HepG2 (cell line): ENCODE data around the gene HAGHL. TPM values are rescaled to one million over a fixed set of nuclear protein-coding genes. Genes with fewer than 3 reads are reported as not detected.

Experiments
- ADNP ChIP-seq: sonication (generic); formaldehyde crosslinking; IDR thresholded peaks from 2 replicates; pipeline ENCODE4 v1.4.0; 2020; ENCODE audit warnings: missing genetic modification reagents
- ELF3 ChIP-seq: IDR thresholded peaks from 2 replicates; pipeline ENCODE4 v1.6.1; 2016; ENCODE audit warnings: missing genetic modification reagents, missing compliant biosample characterization
- ETV5 ChIP-seq: IDR thresholded peaks from 2 replicates; pipeline ENCODE4 v1.6.1; 2018; ENCODE audit warnings: missing biosample characterization, missing genetic modification reagents, inconsistent platforms, borderline replicate concordance
- GLI4 ChIP-seq: sonication (generic); formaldehyde crosslinking; IDR thresholded peaks from 2 replicates; pipeline ENCODE4 v1.5.1; 2020; ENCODE audit warnings: missing genetic modification reagents, mild to moderate bottlenecking, moderate library complexity, borderline replicate concordance
- HMG20A ChIP-seq: IDR thresholded peaks from 2 replicates; pipeline ENCODE4 v1.6.1; 2016; ENCODE audit warnings: borderline replicate concordance
- KDM1A ChIP-seq: IDR thresholded peaks from 2 replicates; pipeline ENCODE4 v1.6.1; 2016; ENCODE audit warnings: missing compliant biosample characterization
- KDM5B ChIP-seq: sonication (generic); formaldehyde crosslinking; IDR thresholded peaks from 2 replicates; pipeline ENCODE4 v1.4.0; 2020; ENCODE audit warnings: missing genetic modification reagents, mild to moderate bottlenecking, borderline replicate concordance
- KLF12 ChIP-seq: sonication (generic); formaldehyde crosslinking; IDR thresholded peaks from 2 replicates; pipeline ENCODE4 v1.4.0; 2020; ENCODE audit warnings: missing genetic modification reagents, borderline replicate concordance
- MEIS2 ChIP-seq: sonication (generic); formaldehyde crosslinking; IDR thresholded peaks from 2 replicates; pipeline ENCODE4 v1.9.0; 2021; ENCODE audit warnings: mild to moderate bottlenecking, missing genetic modification reagents
- MTF2 ChIP-seq: sonication (generic); formaldehyde crosslinking; IDR thresholded peaks from 2 replicates; pipeline ENCODE4 v1.5.0; 2020; ENCODE audit warnings: missing genetic modification reagents, borderline replicate concordance
- NFAT5 ChIP-seq: sonication (generic); formaldehyde crosslinking; IDR thresholded peaks from 2 replicates; pipeline ENCODE4 v1.4.0; 2020; ENCODE audit warnings: missing genetic modification reagents
- PHF21A ChIP-seq: sonication (generic); formaldehyde crosslinking; IDR thresholded peaks from 2 replicates; pipeline ENCODE4 v1.5.0; 2020; ENCODE audit warnings: mild to moderate bottlenecking, missing genetic modification reagents
- POLR2AphosphoS5 ChIP-seq: IDR thresholded peaks from 2 replicates; pipeline ENCODE4 v1.6.1; 2012; ENCODE audit warnings: low read depth, low read length
- SIN3A ChIP-seq: IDR thresholded peaks from 2 replicates; pipeline ENCODE4 v1.6.1; 2011; ENCODE audit warnings: low read depth, mild to moderate bottlenecking, control low read depth, low read length, borderline replicate concordance
- SRY ChIP-seq: sonication (generic); formaldehyde crosslinking; IDR thresholded peaks from 2 replicates; pipeline ENCODE4 v1.8.0; 2022; ENCODE audit warnings: mild to moderate bottlenecking, missing genetic modification reagents
- ZMYM2 ChIP-seq: sonication (generic); formaldehyde crosslinking; IDR thresholded peaks from 2 replicates; pipeline ENCODE4 v1.8.0; 2022; ENCODE audit warnings: mild to moderate bottlenecking, missing genetic modification reagents
- ZNF263 ChIP-seq: sonication (generic); formaldehyde crosslinking; IDR thresholded peaks from 2 replicates; pipeline ENCODE4 v1.4.0; 2020; ENCODE audit warnings: missing genetic modification reagents
- ZNF441 ChIP-seq: sonication (generic); formaldehyde crosslinking; IDR thresholded peaks from 2 replicates; pipeline ENCODE4 v1.7.0; 2021; ENCODE audit warnings: missing genetic modification reagents, borderline replicate concordance
- ZNF674 ChIP-seq: sonication (generic); formaldehyde crosslinking; IDR thresholded peaks from 2 replicates; pipeline ENCODE4 v1.5.0; 2020; ENCODE audit warnings: low read depth, mild to moderate bottlenecking, missing genetic modification reagents
- polyA plus RNA-seq, 8 experiments: library from polyadenylated mRNA; depleted of rRNA in 3 of 8; stranded (reverse) in 7 of 8; unstranded in 1 of 8; fragments of >200 nt; fragmentation: Illumina TruSeq in 4 of 8; extraction: Trizol in 4 of 8; gene quantifications; 2 replicates each; pipeline versions ENCODE4 v1.2.1 to v1.2.3, GENCODE V29; 2011 to 2016; ENCODE audit warnings: low read depth in 4 of 8, missing spikeins in 1 of 8, mixed read lengths in 1 of 8; ENCODE audit not compliant: insufficient read depth in 1 of 8
- total RNA-seq, 5 experiments: library from RNA; depleted of rRNA; stranded (reverse); fragments of >200 nt; fragmentation: Illumina TruSeq; extraction: Trizol; gene quantifications; 2 replicates each; pipeline ENCODE4 v1.2.3, GENCODE V29; 2016; ENCODE audit warnings: low read depth in 1 of 5
- TF ChIP-seq, protein P1 (sequence below): sonication (generic); formaldehyde crosslinking; IDR thresholded peaks from 2 replicates; pipeline ENCODE4 v1.5.1; 2020; ENCODE audit warnings: missing genetic modification reagents, mild to moderate bottlenecking, borderline replicate concordance
- TF ChIP-seq, protein P2 (sequence below): sonication (generic); formaldehyde crosslinking; IDR thresholded peaks from 2 replicates; pipeline ENCODE4 v1.8.0; 2022; ENCODE audit warnings: mild to moderate bottlenecking, missing genetic modification reagents
- TF ChIP-seq, protein P3 (sequence below): sonication (generic); formaldehyde crosslinking; IDR thresholded peaks from 2 replicates; pipeline ENCODE4 v1.4.0; 2020; ENCODE audit warnings: mild to moderate bottlenecking, missing genetic modification reagents

The HAGHL gene
- total and polyA plus RNA-seq, 2 of the 13 experiments (the other 11 are each of a cell fraction or from before 2014, with no cell fraction given), result 3.4 to 8.4 TPM

GRCh38 chr16:679814-680624, 46.9 kb upstream of the HAGHL start, which contains the start of gene STUB1 (continued):
- TF ChIP-seq NFAT5 (CRISPR knock-in tag) (peak; percentile 80; the same call in 1 of the 2 replicates), ZMYM2 (CRISPR knock-in tag) (peak; percentile 14; the same call in 1 of the 2 replicates), POLR2AphosphoS5 (peak; percentile 41), KDM1A (CRISPR knock-in tag) (no peak), KLF12 (CRISPR knock-in tag) (0 out of 2 replicates have a peak, but pooled peaks have one; percentile 46), HMG20A (no peak), ELF3 (CRISPR knock-in tag) (0 out of 2 replicates have a peak, but pooled peaks have one; percentile 13), SIN3A (0 out of 2 replicates have a peak, but pooled peaks have one; percentile 5), MTF2 (CRISPR knock-in tag) (no peak), KDM5B (CRISPR knock-in tag) (0 out of 2 replicates have a peak, but pooled peaks have one; percentile 26), ADNP (no peak), PHF21A (CRISPR knock-in tag) (0 out of 2 replicates have a peak, but pooled peaks have one; percentile 27), ZNF674 (CRISPR knock-in tag) (no peak), ZNF263 (peak; percentile 42; the same call in 1 of the 2 replicates), ZNF441 (CRISPR knock-in tag) (0 out of 2 replicates have a peak, but pooled peaks have one; percentile 10), MEIS2 (CRISPR knock-in tag) (peak; percentile 49; the same call in 1 of the 2 replicates), ETV5 (CRISPR knock-in tag) (peak; percentile 47), SRY (CRISPR knock-in tag) (peak; percentile 65; the same call in 1 of the 2 replicates), GLI4 (CRISPR knock-in tag) (no peak)
- TF ChIP-seq, protein P1, sequence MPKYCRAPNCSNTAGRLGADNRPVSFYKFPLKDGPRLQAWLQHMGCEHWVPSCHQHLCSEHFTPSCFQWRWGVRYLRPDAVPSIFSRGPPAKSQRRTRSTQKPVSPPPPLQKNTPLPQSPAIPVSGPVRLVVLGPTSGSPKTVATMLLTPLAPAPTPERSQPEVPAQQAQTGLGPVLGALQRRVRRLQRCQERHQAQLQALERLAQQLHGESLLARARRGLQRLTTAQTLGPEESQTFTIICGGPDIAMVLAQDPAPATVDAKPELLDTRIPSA (CRISPR knock-in tag), result 0 out of 2 replicates have a peak, but pooled peaks have one; percentile 43
- TF ChIP-seq, protein P2, sequence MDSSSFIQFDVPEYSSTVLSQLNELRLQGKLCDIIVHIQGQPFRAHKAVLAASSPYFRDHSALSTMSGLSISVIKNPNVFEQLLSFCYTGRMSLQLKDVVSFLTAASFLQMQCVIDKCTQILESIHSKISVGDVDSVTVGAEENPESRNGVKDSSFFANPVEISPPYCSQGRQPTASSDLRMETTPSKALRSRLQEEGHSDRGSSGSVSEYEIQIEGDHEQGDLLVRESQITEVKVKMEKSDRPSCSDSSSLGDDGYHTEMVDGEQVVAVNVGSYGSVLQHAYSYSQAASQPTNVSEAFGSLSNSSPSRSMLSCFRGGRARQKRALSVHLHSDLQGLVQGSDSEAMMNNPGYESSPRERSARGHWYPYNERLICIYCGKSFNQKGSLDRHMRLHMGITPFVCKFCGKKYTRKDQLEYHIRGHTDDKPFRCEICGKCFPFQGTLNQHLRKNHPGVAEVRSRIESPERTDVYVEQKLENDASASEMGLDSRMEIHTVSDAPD (CRISPR knock-in tag), result no peak
- TF ChIP-seq, protein P3, sequence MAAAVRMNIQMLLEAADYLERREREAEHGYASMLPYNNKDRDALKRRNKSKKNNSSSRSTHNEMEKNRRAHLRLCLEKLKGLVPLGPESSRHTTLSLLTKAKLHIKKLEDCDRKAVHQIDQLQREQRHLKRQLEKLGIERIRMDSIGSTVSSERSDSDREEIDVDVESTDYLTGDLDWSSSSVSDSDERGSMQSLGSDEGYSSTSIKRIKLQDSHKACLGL (CRISPR knock-in tag), result peak; percentile 38; the same call in 1 of the 2 replicates
